HG03354 (cell line): ENCODE data around the gene ESR1.

Experiments
- ATAC-seq: cut with Tn5 transposase; IDR thresholded peaks from one replicate; pipeline ENCODE4 v1.9.1; 2021; ENCODE audit warnings: mild to moderate bottlenecking; ENCODE audit not compliant: unreplicated experiment, poor library complexity, severe bottlenecking

The ESR1 gene

DNA sequence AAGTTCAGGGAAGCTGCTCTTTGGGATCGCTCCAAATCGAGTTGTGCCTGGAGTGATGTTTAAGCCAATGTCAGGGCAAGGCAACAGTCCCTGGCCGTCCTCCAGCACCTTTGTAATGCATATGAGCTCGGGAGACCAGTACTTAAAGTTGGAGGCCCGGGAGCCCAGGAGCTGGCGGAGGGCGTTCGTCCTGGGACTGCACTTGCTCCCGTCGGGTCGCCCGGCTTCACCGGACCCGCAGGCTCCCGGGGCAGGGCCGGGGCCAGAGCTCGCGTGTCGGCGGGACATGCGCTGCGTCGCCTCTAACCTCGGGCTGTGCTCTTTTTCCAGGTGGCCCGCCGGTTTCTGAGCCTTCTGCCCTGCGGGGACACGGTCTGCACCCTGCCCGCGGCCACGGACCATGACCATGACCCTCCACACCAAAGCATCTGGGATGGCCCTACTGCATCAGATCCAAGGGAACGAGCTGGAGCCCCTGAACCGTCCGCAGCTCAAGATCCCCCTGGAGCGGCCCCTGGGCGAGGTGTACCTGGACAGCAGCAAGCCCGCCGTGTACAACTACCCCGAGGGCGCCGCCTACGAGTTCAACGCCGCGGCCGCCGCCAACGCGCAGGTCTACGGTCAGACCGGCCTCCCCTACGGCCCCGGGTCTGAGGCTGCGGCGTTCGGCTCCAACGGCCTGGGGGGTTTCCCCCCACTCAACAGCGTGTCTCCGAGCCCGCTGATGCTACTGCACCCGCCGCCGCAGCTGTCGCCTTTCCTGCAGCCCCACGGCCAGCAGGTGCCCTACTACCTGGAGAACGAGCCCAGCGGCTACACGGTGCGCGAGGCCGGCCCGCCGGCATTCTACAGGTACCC is at the start of gene ESR1:
TSS of gene ESR1 (plus strand) at position 170 of the 858 bp plus-strand sequence. CDS start at position 401, 231 bp downstream.
- ATAC-seq, result no peak

DNA sequence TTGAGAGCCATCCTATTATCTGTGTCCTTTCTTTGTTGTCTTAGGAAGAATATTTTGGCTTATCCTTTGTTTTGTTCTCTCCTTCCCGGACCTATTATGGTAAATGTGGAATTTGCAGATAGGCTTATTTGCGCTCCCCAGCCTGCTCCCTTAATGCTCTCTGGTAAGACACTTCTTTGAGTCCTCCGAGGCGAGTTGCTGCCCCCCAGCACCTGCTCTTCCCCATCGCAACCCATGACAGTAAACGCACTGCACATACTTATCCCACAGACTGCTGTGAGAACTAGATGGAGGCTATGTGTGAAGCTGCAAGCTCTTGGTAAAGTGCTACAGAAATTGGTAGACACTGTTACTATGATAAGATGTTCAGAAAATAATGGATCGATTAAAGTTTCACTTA is 47.0 kb upstream of the ESR1 start:
- ATAC-seq, result no peak

DNA sequence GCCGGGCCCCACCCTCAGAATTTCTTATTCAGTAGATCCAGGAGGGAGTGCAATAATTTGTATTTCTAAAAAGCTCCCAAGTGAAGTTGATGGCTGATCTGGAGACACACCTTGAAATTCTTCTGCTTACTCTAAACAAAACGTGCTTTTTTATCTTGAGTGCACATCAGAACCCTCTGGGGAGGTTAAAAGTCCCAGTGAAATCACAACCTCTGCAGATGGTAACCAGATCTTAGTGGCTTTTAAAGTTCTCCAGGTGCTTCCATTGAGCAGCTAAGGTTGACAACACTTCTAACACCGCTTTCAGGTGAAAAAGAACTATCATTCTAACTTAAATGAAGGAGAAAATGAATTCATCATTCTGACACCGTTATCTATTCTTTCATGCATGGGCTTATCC is 45.6 kb upstream of the ESR1 start:
- ATAC-seq, result no peak

DNA sequence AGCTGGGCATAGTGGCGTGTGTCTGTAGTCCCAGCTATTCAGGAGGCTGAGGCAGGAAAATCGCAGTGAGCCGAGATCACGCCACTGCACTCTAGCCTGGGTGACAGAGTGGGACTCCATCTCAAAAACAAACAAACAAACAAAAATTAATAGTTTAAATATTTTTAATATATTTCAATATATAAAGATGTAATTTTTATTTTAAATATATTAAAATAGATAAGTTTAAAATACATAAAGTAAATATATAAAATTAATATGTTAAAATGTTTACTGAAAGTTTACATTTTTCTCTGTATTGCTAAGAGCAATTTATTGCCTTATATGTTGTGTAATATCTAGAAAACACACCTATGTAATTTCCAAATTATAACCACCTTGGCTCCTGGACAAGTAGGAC is 44.7 kb upstream of the ESR1 start:
- ATAC-seq, result no peak

DNA sequence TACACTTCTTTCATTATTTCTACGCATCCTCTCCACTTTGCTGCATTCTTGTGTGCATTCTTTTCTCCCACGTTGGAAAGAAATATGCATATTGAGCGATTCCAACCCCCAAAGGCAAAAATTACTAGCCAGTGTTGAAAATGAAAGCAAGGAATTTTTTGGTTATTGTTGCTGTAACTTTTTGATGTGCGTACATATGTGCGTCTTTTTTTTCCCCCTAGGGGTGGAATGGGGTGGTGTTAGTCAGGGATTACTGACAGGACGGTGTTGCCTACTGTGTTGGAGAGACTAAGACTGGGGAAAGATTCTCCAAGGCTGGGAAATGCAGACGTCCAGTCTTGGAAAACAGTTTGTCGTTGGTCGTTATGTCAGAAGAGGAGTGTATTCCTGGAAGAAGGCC is 44.2 kb upstream of the ESR1 start:
- no peak for ATAC-seq

DNA sequence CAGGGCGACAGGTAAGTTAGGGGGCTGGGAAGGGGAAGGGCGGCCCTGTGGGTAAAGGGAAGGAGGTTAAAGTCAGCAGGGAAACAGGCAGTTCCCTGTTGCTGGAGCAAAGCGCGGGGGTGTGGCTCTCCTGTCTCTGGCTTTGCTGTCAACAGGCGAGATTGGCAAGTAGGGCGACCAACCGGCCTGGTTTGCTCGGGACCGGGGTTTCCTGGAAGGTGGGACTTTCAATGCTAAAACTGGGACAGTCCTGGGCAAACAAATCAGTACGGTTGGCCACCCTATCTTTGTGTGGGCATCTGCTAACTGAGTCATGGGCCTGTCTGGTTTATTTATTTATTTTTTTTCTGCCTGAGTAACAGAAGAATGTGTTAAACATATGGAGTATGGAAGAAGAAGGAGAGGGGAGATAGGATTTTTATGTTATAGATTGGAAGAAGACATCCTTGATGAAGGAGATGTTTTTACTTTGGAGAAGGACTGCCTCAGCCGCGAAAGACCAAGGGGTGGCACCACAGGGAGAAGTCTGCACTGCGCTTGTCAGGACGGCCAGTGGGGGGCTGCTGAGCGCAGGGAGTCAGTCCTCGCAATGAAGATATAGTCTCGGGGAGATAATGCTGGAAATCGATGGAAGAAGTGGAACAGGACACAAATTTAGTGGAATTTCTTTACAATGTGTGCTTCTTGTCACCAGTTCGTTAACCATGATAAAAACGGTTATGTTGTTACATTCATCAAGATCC is 43.4 kb upstream of the ESR1 start:
- ATAC-seq, result peak; percentile 93

DNA sequence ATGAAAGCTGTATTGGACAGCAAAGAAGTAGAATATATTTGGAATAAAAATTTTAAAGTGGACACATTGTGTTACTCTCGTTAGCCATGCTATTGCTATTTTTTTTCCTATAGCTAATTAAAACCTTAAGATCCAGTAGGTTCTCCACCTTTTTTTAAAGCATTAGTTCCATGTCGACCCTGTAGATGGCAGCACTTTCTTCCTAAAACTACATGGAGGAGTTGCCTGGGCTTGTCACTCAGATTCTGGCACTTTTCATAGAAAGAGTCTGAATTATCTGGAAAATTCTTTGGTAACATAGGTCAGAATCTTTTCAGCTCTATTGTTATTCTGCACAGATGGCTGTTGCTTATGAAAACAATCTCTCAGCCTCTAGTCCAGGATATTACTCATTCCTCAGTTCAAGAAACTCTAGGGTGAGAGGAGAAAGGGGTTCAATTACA is 42.0 kb upstream of the ESR1 start:
- ATAC-seq, result peak; percentile 68

DNA sequence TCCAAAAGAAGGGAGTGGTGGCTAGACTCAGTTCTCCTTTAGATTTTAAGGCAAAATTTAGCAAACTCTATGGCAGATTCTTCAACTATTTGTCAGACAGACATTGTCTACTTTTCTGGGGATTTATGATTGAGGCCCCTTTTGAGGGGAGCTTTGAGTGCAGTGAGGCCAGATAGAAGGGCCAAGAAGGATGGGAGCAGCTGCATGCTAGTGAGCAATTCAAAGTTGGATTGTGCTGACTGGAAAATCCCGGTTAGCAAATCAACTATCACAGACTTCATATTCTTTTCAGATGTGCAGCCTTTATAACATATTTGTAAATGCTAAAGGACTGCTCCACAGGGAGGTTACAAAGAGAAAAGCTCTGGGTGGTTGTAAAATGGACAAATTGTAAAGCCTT is 35.0 kb upstream of the ESR1 start:
- ATAC-seq, result no peak

DNA sequence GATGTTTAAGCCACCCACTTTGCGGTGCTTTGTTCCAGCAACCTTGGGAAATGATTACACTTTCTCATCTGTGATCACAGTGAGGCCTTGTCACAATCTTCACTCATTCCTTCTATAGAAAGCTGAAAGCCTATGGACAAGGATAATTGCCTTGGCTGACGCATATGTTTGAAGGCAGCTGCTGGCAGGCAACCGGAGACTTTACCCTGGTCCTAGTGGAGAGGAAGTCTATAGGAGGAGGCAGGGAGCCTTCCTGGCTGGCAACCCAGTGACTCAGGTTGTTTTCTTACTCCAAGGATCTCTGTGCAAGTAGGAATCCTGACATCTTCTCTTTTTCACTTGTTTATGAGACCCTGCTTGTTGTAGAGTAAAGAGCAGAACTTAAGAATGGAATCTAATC is 34.1 kb upstream of the ESR1 start:
- no peak for ATAC-seq

DNA sequence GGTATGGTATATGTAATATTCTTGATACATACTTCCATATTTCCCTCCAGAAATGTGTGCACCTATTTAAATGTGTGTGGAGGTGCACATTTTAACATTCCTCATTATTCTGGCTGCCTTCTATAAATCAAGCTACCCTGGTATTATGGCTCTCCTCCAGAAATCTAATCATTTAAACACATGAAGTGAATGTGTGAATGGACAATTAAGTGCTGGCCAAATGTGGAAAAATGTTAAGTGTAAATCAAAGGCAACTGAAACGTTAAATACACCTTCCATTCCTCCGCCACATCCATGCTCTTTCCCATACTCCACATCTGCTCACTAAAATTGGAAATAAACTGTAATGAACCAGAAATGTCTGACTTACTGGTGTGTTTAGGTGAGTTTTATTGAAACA is 24.9 kb upstream of the ESR1 start:
- no peak for ATAC-seq

DNA sequence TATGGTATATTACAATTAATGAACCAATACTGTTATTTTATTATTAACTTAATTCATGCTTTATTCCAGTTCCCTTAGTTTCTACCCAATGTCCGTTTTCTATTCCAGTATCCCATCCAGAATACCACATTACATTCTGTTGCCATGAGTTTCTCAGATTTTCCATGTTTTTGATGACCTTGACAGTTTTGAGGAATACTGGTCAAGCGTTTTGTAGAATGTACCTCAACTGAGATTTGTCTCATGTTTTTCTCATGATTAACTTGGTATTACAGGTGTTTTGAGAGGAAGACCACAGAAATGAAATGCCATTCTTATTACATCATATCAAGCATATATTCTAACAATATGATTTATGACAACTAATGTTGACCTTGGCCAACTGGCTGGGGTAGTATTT is 23.8 kb upstream of the ESR1 start:
- no peak for ATAC-seq

DNA sequence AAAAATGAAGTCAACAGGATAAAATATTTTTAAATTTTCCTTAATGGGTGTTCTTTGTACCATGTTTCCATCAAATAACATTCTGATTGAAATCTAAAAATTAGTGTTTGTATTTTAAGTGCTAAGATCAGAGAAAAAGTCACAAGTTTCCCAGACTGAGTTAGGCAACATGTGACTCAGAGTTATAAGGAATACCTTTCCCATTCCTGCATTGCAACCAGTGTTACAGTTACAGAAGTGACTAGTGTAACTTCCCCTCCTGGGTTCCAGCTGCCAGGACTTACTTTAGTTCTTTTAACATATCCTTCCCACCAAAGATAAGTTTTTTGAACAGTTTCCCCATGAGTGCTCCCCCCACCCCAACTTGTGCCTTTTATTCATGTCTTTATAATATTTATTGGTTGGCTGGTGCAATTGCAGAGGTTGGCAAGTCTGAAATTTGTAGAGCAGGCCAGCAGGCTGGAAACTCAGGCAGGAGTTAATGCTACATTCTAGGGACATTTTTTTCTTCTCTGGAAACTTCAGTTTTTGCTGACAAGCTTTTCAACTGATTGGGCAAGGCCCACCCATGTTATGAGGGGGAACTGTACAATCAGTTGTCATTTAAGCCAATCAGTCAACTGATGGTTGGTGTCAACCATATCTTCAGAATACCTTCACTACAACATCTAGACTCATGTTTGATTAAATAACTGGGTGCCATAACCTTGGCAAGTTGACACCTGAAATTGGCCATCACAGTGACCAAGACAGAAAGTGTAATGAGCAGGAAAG is 22.9 kb upstream of the ESR1 start:
- ATAC-seq, result no peak

DNA sequence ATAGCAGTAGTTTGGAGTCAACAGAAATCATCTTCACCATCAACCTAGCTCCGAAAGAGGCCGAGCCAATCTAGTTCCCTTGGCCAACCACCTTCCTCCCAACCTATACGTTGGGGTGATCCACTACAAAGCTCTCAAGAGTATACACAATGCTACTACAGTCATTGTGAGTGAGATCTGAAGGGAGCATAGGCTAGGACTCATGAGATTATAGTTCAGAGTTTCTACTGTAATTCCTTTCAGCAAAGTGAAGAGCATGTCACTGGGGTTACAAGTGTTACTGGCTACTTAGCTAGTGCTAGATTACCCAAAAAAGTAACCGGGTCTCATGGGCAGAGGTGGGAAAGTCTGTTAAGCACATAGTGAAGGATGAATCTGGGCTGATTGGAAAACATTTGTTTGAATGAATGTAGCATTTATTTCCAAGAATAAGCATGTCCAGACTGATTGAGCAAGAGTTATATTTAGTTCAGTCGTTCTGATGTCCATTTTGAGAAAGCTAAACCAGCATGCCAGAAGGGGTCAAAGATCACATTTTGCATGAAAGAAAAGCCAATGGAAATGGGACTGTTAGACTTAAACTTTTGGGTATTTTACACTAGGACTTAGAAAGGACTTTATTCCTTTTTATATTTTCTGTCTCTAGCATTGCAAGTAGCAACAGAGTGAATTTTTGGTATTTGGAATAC is 10.5 kb upstream of the ESR1 start:
- no peak for ATAC-seq

DNA sequence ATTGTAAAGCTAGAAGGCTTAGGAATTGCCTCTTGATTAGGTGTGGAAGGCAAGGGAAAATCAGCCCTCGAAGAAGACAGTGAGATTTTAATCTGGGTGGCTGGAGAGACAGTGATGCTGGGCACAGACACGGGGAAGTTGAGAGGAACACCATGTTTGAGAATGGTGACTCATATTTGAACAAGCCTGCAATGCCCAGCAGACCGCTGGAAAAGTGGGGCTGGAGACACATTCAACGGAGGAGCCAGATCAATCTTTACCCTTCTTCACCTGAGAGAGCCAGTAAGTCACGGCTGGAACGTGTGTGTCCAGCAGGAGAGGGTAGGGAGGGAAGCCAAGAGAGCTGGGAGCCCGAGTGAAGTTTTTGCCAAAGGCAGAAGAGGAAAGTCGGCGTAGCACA is 3.7 kb upstream of the ESR1 start:
- ATAC-seq, result no peak

DNA sequence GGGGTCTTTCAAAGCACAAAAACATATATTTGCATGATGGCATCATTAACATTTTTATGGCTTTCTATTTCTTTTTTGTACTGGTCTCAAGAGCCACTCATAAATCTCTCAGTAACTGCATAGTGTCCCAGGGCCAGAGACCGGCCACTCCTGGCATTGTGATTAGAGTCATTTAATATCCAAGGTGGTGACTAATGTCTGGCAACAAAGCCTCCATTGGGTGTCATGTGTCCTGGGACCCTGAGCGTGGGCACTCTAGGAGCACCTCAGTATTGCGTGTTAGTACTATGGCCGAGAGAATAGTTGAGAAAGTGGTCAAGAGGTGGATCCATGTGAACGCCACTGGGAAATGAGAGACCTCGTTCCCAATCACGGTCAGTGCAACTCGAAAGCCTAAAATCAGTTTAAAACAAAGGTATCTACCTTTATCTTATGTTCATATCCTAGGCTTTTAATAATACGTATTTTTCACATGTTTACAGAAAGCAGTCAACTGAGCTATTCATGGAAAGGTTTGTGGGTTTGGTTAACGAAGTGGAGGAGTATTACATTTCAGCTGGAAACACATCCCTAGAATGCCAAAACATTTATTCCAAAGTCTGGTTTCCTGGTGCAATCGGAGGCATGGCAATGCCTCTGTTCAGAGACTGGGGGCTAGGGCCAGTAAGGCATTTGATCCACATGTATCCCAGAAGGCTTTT is 2.7 kb upstream of the ESR1 start:
- ATAC-seq, result no peak

DNA sequence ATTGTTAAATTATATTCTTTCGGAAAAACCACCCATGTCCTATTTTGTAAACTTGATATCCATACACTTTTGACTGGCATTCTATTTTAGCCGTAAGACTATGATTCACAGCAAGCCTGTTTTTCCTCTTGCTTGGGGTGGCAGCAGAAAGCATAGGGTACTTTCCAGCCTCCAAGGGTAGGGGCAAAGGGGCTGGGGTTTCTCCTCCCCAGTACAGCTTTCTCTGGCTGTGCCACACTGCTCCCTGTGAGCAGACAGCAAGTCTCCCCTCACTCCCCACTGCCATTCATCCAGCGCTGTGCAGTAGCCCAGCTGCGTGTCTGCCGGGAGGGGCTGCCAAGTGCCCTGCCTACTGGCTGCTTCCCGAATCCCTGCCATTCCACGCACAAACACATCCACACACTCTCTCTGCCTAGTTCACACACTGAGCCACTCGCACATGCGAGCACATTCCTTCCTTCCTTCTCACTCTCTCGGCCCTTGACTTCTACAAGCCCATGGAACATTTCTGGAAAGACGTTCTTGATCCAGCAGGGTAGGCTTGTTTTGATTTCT is 2.1 kb upstream of the ESR1 start:
- no peak for ATAC-seq

DNA sequence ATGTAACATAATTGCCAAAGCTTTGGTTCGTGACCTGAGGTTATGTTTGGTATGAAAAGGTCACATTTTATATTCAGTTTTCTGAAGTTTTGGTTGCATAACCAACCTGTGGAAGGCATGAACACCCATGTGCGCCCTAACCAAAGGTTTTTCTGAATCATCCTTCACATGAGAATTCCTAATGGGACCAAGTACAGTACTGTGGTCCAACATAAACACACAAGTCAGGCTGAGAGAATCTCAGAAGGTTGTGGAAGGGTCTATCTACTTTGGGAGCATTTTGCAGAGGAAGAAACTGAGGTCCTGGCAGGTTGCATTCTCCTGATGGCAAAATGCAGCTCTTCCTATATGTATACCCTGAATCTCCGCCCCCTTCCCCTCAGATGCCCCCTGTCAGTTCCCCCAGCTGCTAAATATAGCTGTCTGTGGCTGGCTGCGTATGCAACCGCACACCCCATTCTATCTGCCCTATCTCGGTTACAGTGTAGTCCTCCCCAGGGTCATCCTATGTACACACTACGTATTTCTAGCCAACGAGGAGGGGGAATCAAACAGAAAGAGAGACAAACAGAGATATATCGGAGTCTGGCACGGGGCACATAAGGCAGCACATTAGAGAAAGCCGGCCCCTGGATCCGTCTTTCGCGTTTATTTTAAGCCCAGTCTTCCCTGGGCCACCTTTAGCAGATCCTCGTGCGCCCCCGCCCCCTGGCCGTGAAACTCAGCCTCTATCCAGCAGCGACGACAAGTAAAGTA is 547 bp upstream of the ESR1 start:
- ATAC-seq, result no peak
